ENCODE results near the gene KLF2. TPM values are rescaled to one million over a fixed set of nuclear protein-coding genes. Genes with fewer than 3 reads are reported as not detected.

Gene KLF2
- total and polyA plus RNA-seq, 10 of the 15 experiments (the other 5 are each of a cell fraction or from before 2014, with no cell fraction given): 0.16 to 13.7 (median 1.0) TPM

DNA sequence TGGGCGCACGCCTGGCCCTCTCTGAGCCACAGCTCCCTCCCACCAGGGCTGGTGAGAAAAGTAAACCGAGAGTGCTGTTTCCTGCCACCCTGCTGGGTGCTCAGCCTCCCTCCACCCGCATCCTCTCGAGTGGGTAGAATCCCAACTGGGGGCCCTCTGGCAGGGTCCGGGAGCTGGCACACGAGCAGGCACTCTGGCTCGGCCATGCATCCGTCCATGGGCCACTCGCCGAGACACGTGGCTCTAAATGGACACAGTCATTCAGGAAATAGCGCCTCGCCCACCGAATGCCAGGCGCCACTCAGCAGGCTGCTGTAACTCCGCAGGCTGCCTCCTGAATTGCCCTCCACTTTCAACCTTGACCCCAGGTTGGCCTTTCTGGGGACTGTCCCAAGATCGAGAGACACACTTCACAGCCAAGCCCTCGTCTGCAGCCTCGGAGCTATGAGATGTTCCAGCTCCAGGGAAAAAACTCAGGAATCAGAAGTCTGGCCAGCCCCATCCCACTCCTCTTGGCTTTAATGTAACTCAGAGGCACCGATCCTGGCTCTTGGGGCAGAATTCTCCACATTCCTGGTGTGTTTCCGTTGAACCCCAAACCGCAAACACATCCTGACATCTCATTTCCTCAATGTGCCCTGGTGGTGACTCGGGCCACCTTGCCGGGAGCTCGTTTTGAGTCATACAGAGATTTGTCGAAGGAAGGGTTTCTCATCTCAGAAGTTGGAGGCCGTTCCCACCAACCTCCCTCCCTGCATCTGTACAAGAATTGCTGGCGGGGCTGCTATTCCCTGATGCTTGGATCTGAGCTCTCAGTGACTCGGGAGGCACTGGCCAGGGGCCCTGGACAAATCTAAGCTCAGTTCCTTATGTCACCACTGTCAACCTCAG, 14.1 kb downstream of the KLF2 start (continued):
- TF ChIP-seq PRDM15 (CRISPR knock-in tag; IDR thresholded peaks at IDR 0.05) (no peak), SUZ12 (IDR thresholded peaks at IDR 0.05; ENCODE audit: unreplicated experiment) (no peak), JUNB (IDR thresholded peaks at IDR 0.05) (peak; percentile 99), PAX8 (IDR thresholded peaks at IDR 0.05) (no peak), TAF1 (IDR thresholded peaks at IDR 0.05; ENCODE audit: borderline replicate concordance, low read depth, low read length) (no peak), TCF12 (IDR thresholded peaks at IDR 0.05; ENCODE audit: low read depth, low read length) (peak; percentile 91), SMAD1 (IDR thresholded peaks at IDR 0.05; ENCODE audit: low read depth, partially characterized antibody) (no peak), MXI1 (IDR thresholded peaks at IDR 0.05; ENCODE audit: low read depth, low read length) (no peak), ASH2L (IDR thresholded peaks at IDR 0.05; ENCODE audit: borderline replicate concordance, low read depth) (no peak), RUNX3 (IDR thresholded peaks at IDR 0.05; ENCODE audit: low read length) (peak; percentile 100), HCFC1 (IDR thresholded peaks at IDR 0.05; ENCODE audit: low read length) (no peak), HDGF (IDR thresholded peaks at IDR 0.05) (no peak), RCOR1 (conservative IDR thresholded peaks at IDR 0.05; ENCODE audit: low read depth, low read length) (no peak), IKZF2 (IDR thresholded peaks at IDR 0.05) (peak; percentile 100), NBN (IDR thresholded peaks at IDR 0.05) (peak; percentile 64), NKRF (conservative IDR thresholded peaks at IDR 0.05) (no peak), HDAC6 (IDR thresholded peaks at IDR 0.05; ENCODE audit: unreplicated experiment) (no peak)
- TF ChIP-seq, protein P1, sequence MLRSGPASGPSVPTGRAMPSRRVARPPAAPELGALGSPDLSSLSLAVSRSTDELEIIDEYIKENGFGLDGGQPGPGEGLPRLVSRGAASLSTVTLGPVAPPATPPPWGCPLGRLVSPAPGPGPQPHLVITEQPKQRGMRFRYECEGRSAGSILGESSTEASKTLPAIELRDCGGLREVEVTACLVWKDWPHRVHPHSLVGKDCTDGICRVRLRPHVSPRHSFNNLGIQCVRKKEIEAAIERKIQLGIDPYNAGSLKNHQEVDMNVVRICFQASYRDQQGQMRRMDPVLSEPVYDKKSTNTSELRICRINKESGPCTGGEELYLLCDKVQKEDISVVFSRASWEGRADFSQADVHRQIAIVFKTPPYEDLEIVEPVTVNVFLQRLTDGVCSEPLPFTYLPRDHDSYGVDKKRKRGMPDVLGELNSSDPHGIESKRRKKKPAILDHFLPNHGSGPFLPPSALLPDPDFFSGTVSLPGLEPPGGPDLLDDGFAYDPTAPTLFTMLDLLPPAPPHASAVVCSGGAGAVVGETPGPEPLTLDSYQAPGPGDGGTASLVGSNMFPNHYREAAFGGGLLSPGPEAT (IDR thresholded peaks at IDR 0.05; ENCODE audit: low read depth): peak; percentile 97
- TF ChIP-seq, protein P2, sequence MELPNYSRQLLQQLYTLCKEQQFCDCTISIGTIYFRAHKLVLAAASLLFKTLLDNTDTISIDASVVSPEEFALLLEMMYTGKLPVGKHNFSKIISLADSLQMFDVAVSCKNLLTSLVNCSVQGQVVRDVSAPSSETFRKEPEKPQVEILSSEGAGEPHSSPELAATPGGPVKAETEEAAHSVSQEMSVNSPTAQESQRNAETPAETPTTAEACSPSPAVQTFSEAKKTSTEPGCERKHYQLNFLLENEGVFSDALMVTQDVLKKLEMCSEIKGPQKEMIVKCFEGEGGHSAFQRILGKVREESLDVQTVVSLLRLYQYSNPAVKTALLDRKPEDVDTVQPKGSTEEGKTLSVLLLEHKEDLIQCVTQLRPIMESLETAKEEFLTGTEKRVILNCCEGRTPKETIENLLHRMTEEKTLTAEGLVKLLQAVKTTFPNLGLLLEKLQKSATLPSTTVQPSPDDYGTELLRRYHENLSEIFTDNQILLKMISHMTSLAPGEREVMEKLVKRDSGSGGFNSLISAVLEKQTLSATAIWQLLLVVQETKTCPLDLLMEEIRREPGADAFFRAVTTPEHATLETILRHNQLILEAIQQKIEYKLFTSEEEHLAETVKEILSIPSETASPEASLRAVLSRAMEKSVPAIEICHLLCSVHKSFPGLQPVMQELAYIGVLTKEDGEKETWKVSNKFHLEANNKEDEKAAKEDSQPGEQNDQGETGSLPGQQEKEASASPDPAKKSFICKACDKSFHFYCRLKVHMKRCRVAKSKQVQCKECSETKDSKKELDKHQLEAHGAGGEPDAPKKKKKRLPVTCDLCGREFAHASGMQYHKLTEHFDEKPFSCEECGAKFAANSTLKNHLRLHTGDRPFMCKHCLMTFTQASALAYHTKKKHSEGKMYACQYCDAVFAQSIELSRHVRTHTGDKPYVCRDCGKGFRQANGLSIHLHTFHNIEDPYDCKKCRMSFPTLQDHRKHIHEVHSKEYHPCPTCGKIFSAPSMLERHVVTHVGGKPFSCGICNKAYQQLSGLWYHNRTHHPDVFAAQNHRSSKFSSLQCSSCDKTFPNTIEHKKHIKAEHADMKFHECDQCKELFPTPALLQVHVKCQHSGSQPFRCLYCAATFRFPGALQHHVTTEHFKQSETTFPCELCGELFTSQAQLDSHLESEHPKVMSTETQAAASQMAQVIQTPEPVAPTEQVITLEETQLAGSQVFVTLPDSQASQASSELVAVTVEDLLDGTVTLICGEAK (IDR thresholded peaks at IDR 0.05; ENCODE audit: borderline replicate concordance): no peak
